Measurements from ENCODE around the gene PIAS4. TPM values are rescaled to one million over a fixed set of nuclear protein-coding genes. Genes with fewer than 3 reads are reported as not detected.
A peak's percentile ranks its signal among the peaks of the same experiment; 100 is the strongest.

Gene PIAS4
- total and polyA plus RNA-seq, 2 of the 13 experiments (the other 11 are each of a cell fraction or from before 2014, with no cell fraction given): 9.0 to 20.1 TPM

DNA sequence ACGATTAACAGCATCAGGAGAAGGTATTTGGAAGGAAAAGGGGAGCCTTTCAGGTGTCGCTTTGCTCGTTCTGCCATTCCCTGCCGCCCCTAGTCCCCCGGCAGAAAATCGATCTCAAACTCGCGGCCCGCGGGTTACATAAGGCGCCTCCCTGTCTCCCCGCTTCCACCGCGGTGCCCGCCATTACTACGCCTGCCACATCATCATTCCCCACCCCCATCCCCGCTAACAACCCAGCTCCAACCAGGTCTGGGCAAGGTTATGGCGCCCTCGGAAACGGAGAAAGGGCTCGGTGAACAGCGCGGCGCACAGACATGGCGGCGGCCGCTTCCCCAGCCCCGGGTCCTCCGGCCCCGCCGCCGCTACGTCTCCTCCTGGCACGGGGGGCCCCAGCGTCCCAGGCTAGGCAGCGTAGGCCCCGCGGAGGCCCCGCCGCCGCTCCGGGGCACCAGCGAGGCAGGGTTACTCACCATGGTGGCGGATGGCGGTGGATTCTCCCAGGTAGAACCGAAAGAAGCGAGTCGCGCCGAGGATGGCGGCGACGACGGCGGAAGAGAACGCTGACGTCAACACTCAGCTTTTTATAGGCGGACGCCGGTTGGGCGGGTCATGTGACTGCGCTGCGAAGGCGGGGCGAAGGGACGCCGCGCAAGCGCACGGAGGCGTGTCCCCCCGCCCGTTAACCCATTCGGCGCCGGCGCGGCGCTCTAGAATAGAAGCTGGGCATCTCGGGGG, 22.5 kb upstream of the PIAS4 start, which contains the start of gene EEF2 (continued):
- 0 out of 2 replicates have a peak, but pooled peaks have one; percentile 48 for TF ChIP-seq REXO4 (CRISPR knock-in tag; IDR thresholded peaks at IDR 0.05; ENCODE audit: borderline replicate concordance)
- TF ChIP-seq AGO2 (optimal IDR thresholded peaks at IDR 0.05; ENCODE audit: low read depth, low read length): peak; percentile 98
- TF ChIP-seq, protein P1, sequence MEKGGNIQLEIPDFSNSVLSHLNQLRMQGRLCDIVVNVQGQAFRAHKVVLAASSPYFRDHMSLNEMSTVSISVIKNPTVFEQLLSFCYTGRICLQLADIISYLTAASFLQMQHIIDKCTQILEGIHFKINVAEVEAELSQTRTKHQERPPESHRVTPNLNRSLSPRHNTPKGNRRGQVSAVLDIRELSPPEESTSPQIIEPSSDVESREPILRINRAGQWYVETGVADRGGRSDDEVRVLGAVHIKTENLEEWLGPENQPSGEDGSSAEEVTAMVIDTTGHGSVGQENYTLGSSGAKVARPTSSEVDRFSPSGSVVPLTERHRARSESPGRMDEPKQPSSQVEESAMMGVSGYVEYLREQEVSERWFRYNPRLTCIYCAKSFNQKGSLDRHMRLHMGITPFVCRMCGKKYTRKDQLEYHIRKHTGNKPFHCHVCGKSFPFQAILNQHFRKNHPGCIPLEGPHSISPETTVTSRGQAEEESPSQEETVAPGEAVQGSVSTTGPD (CRISPR knock-in tag; IDR thresholded peaks at IDR 0.05): no peak
- TF ChIP-seq SALL1 (CRISPR knock-in tag; IDR thresholded peaks at IDR 0.05): peak; percentile 96
- TF ChIP-seq ZNF101 (CRISPR knock-in tag; IDR thresholded peaks at IDR 0.05; ENCODE audit: borderline replicate concordance, low read depth): peak; percentile 73; the same call in 1 of the 2 replicates
- TF ChIP-seq, protein P2, sequence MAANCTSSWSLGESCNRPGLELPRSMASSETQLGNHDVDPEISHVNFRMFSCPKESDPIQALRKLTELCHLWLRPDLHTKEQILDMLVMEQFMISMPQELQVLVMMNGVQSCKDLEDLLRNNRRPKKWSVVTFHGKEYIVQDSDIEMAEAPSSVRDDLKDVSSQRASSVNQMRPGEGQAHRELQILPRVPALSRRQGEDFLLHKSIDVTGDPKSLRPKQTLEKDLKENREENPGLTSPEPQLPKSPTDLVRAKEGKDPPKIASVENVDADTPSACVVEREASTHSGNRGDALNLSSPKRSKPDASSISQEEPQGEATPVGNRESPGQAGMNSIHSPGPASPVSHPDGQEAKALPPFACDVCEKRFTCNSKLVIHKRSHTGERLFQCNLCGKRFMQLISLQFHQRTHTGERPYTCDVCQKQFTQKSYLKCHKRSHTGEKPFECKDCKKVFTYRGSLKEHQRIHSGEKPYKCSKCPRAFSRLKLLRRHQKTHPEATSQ (CRISPR knock-in tag; IDR thresholded peaks at IDR 0.05; ENCODE audit: borderline replicate concordance): peak; percentile 95; the same call in 1 of the 2 replicates
- TF ChIP-seq POLR2AphosphoS2 (IDR thresholded peaks at IDR 0.05; ENCODE audit: low read depth, low read length): peak; percentile 99
- peak; percentile 56; the same call in 1 of the 2 replicates for TF ChIP-seq GZF1 (CRISPR knock-in tag; IDR thresholded peaks at IDR 0.05)
- TF ChIP-seq, protein P3, sequence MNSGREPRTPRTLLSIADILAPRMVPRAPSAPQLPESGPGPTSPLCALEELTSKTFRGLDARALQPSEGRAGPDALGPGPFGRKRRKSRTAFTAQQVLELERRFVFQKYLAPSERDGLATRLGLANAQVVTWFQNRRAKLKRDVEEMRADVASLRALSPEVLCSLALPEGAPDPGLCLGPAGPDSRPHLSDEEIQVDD (CRISPR knock-in tag; IDR thresholded peaks at IDR 0.05; ENCODE audit: borderline replicate concordance): peak; percentile 84; the same call in 1 of the 2 replicates
- peak; percentile 26 for TF ChIP-seq HNRNPK (IDR thresholded peaks at IDR 0.05; ENCODE audit: low read depth, low read length, poor library complexity, severe bottlenecking)
- TF ChIP-seq TEAD2 (CRISPR knock-in tag; IDR thresholded peaks at IDR 0.05): 0 out of 2 replicates have a peak, but pooled peaks have one; percentile 14
- no peak; the same call in 1 of the 2 replicates for TF ChIP-seq RFXANK (CRISPR knock-in tag; IDR thresholded peaks at IDR 0.05)
- TF ChIP-seq, protein P4, sequence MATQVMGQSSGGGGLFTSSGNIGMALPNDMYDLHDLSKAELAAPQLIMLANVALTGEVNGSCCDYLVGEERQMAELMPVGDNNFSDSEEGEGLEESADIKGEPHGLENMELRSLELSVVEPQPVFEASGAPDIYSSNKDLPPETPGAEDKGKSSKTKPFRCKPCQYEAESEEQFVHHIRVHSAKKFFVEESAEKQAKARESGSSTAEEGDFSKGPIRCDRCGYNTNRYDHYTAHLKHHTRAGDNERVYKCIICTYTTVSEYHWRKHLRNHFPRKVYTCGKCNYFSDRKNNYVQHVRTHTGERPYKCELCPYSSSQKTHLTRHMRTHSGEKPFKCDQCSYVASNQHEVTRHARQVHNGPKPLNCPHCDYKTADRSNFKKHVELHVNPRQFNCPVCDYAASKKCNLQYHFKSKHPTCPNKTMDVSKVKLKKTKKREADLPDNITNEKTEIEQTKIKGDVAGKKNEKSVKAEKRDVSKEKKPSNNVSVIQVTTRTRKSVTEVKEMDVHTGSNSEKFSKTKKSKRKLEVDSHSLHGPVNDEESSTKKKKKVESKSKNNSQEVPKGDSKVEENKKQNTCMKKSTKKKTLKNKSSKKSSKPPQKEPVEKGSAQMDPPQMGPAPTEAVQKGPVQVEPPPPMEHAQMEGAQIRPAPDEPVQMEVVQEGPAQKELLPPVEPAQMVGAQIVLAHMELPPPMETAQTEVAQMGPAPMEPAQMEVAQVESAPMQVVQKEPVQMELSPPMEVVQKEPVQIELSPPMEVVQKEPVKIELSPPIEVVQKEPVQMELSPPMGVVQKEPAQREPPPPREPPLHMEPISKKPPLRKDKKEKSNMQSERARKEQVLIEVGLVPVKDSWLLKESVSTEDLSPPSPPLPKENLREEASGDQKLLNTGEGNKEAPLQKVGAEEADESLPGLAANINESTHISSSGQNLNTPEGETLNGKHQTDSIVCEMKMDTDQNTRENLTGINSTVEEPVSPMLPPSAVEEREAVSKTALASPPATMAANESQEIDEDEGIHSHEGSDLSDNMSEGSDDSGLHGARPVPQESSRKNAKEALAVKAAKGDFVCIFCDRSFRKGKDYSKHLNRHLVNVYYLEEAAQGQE (IDR thresholded peaks at IDR 0.05; ENCODE audit: borderline replicate concordance in 1 of 2, low read depth in 1 of 2, low read length in 2 of 2): peak in 1 of 2 experiments; percentile 79; a peak in 1 of 4 replicates
- TF ChIP-seq RARA (CRISPR knock-in tag; IDR thresholded peaks at IDR 0.05): peak; percentile 40; the same call in 1 of the 2 replicates
- TF ChIP-seq, protein P5, sequence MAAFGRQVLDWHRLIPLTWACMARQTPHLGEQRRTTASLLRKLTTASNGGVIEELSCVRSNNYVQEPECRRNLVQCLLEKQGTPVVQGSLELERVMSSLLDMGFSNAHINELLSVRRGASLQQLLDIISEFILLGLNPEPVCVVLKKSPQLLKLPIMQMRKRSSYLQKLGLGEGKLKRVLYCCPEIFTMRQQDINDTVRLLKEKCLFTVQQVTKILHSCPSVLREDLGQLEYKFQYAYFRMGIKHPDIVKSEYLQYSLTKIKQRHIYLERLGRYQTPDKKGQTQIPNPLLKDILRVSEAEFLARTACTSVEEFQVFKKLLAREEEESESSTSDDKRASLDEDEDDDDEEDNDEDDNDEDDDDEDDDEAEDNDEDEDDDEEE (CRISPR knock-in tag; IDR thresholded peaks at IDR 0.05): peak; percentile 83
- TF ChIP-seq ZNF607 (CRISPR knock-in tag; IDR thresholded peaks at IDR 0.05; ENCODE audit: borderline replicate concordance): peak; percentile 75; the same call in 1 of the 2 replicates
- 0 out of 2 replicates have a peak, but pooled peaks have one; percentile 41 for TF ChIP-seq ZKSCAN5 (CRISPR knock-in tag; IDR thresholded peaks at IDR 0.05)
- peak; percentile 74 for TF ChIP-seq MED13 (CRISPR knock-in tag; IDR thresholded peaks at IDR 0.05)
- TF ChIP-seq ZNF772 (CRISPR knock-in tag; IDR thresholded peaks at IDR 0.05): peak; percentile 29; the same call in 1 of the 2 replicates
- TF ChIP-seq ZNF552 (CRISPR knock-in tag; IDR thresholded peaks at IDR 0.05; ENCODE audit: borderline replicate concordance): peak; percentile 92
- 0 out of 2 replicates have a peak, but pooled peaks have one; percentile 36 for TF ChIP-seq KLF9 (CRISPR knock-in tag; IDR thresholded peaks at IDR 0.05; ENCODE audit: low read depth)

Measured in HepG2 (cell line).